ENCODE measurements around the gene RYR1. TPM values are rescaled to one million over a fixed set of nuclear protein-coding genes. Genes with fewer than 3 reads are reported as not detected.

The RYR1 gene
- total and polyA plus RNA-seq, 2 of the 13 experiments (the other 11 are each of a cell fraction or from before 2014, with no cell fraction given): 0.03 TPM; not detected in 1

DNA sequence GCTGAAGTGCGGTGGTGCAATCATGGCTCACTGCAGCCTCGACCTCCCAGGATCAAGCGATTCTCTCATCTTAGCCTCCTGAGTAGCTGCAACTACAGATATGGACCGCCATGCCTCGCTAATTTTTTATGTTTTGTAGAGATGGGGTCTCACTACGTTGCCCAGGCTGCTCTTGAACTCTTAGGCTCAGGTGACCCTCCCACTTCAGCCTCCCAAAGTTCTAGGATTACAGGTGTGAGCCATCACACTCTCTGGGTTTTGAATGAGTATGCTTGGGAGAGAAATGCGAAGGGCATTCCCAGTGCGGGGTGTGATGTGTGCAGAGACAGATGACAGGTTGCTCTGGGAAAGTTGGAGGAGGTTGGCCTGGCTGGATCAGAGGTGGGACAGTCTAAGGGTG lies 49.0 kb downstream of the RYR1 start (continued):
- TF ChIP-seq, protein P1, sequence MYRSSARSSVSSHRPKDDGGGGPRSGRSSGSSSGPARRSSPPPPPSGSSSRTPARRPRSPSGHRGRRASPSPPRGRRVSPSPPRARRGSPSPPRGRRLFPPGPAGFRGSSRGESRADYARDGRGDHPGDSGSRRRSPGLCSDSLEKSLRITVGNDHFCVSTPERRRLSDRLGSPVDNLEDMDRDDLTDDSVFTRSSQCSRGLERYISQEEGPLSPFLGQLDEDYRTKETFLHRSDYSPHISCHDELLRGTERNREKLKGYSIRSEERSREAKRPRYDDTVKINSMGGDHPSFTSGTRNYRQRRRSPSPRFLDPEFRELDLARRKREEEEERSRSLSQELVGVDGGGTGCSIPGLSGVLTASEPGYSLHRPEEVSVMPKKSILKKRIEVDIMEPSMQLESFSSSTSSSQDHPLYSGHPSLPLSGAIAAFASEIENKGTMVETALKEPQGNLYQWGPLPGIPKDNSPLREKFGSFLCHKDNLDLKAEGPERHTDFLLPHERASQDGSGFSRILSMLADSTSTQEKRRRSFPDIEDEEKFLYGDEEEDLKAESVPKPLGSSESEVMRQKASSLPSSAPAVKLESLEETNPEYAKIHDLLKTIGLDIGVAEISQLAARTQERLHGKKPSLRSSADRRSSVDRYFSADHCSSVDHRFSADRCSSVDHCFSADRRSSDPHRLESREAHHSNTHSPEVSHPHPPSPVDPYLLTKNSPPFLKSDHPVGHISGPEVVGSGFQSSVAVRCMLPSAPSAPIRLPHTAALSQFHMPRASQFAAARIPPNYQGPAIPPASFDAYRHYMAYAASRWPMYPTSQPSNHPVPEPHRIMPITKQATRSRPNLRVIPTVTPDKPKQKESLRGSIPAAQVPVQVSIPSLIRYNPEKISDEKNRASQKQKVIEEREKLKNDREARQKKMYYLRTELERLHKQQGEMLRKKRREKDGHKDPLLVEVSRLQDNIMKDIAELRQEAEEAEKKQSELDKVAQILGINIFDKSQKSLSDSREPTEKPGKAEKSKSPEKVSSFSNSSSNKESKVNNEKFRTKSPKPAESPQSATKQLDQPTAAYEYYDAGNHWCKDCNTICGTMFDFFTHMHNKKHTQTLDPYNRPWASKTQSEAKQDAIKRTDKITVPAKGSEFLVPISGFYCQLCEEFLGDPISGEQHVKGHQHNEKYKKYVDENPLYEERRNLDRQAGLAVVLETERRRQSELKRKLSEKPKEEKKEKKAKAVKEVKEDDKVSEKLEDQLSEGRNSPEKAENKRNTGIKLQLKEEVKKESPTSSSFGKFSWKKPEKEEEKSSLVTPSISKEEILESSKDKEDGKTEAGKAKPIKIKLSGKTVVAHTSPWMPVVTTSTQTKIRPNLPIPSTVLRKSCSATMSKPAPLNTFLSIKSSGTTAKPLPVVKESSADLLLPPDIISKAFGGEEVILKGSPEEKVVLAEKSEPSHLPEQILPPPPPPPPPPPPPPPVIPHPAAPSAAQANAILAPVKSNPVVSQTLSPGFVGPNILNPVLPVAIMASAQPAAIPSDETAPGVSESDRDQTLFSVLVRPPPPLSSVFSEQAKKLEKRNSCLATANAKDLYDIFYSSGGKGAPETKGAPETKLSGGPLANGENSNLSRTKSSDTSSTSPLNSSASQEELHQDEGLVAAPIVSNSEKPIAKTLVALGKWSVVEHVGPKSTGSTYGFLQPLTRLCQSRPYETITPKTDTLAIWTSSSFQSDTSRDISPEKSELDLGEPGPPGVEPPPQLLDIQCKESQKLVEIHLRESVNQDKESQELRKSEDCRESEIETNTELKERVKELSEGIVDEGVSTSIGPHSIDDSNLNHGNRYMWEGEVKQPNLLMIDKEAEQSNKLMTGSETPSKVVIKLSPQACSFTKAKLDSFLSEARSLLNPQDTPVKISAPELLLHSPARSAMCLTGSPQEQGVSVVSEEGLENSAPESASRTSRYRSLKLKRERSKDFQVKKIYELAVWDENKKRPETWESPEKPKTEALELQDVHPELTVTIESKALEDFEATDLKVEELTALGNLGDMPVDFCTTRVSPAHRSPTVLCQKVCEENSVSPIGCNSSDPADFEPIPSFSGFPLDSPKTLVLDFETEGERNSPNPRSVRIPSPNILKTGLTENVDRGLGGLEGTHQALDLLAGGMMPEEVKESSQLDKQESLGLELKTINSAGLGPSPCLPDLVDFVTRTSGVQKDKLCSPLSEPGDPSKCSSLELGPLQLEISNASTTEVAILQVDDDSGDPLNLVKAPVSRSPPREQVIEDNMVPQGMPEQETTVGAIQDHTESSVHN (CRISPR knock-in tag; IDR thresholded peaks at IDR 0.05): no peak
- no peak for TF ChIP-seq TBX3 (IDR thresholded peaks at IDR 0.05; ENCODE audit: borderline replicate concordance)

DNA sequence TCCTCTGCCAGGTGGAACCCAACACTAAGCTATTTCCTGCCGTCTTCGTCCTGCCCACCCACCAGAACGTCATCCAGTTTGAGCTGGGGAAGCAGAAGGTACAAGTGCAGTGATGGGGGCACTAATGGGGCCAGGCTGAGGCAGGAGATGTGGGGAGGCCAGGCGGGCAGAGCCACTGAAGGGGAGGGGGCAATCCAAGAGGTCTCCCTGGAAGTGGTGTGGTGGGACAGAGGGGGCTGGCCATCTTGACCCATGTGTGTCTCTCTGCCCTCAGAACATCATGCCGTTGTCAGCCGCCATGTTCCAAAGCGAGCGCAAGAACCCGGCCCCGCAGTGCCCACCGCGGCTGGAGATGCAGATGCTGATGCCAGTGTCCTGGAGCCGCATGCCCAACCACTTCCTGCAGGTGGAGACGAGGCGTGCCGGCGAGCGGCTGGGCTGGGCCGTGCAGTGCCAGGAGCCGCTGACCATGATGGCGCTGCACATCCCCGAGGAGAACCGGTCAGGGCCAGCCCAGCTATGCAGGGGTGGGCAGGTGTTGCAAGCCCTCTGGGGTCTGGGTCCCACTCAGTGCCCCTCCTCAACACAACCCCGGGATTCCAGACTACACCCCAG lies 49.6 kb downstream of the RYR1 start:
- Histone ChIP-seq H4K20me1 (ENCODE audit: insufficient read depth, low read length) (0 out of 2 replicates have a peak, but pooled peaks cover 2% of the 10 kb centered on the region), H3K27me3 (ENCODE audit: control insufficient read depth in 1 of 2, insufficient read depth in 2 of 2, low read length in 2 of 2) (peaks cover 0 to 13% of the 10 kb centered on the region in 2 experiments; a peak in 3 of 5 replicates), H3K36me3 (replicated peaks in 1 of 2; ENCODE audit: control insufficient read depth in 1 of 2, insufficient read depth in 2 of 2, low read length in 2 of 2) (no peaks in the 10 kb centered on the region), H3K4me3 (replicated peaks in 1 of 3; ENCODE audit: insufficient read depth in 1 of 3, low read depth in 2 of 3, low read length in 3 of 3) (no peak overlapping the region), H3K9me3 (ENCODE audit: low read length) (no peaks in the 10 kb centered on the region), H3K4me1 (ENCODE audit: insufficient read depth, low read length) (no peaks in the 10 kb centered on the region), H3K79me2 (ENCODE audit: insufficient read depth, low read length) (no peaks in the 10 kb centered on the region), H2AFZ (ENCODE audit: low read length) (no peak overlapping the region), H3K4me2 (ENCODE audit: low read depth, low read length) (no peak overlapping the region), H3K9ac (ENCODE audit: insufficient read depth, low read depth, low read length) (no peak overlapping the region), H3K27ac (ENCODE audit: extremely low read length, insufficient read depth, low read length) (no peak overlapping the region)
- no peak for DNase-seq (ENCODE audit: low spot score)
- no TSS peak for BruUV-seq (replicated peaks)
- ChIA-PET CTCF (ENCODE audit: low intra/inter-chr PET ratio, low total read pairs) (no interaction called here), POLR2A (no interaction called here)
- no peak for ATAC-seq
- WGBS (ENCODE audit: low lambda C conversion rate): 30% methylated on average over 7 of the region's 24 CpGs
- FAIRE-seq: no peak
- intact Hi-C loops (cut with micrococcal nuclease; ENCODE audit: unreplicated experiment) (no loop called here), in situ Hi-C loops (cut with HindIII; ENCODE audit: extremely low pct_ligation_motif_present, low pct_unique_long_range_greater_than_20kb) (no loop called here)
- no peak for TF ChIP-seq ZNF7 (CRISPR knock-in tag; IDR thresholded peaks at IDR 0.05)
- no peak for TF ChIP-seq ZNF616 (CRISPR knock-in tag; IDR thresholded peaks at IDR 0.05; ENCODE audit: low read depth)
- no peak for TF ChIP-seq ARNT (IDR thresholded peaks at IDR 0.05)
- TF ChIP-seq FOXO1 (CRISPR knock-in tag; IDR thresholded peaks at IDR 0.05): no peak
- TF ChIP-seq SNRNP70 (IDR thresholded peaks at IDR 0.05; ENCODE audit: low read depth, low read length): no peak
- TF ChIP-seq ZNF737 (CRISPR knock-in tag; IDR thresholded peaks at IDR 0.05; ENCODE audit: borderline replicate concordance): no peak
- no peak for TF ChIP-seq ZNF205 (CRISPR knock-in tag; IDR thresholded peaks at IDR 0.05)
- no peak for TF ChIP-seq GATA4 (IDR thresholded peaks at IDR 0.05; ENCODE audit: borderline replicate concordance, low read depth)
